ENCODE measurements around the gene GLYATL3.
A peak's percentile ranks its signal among the peaks of the same experiment; 100 is the strongest.

GLYATL3 gene

DNA sequence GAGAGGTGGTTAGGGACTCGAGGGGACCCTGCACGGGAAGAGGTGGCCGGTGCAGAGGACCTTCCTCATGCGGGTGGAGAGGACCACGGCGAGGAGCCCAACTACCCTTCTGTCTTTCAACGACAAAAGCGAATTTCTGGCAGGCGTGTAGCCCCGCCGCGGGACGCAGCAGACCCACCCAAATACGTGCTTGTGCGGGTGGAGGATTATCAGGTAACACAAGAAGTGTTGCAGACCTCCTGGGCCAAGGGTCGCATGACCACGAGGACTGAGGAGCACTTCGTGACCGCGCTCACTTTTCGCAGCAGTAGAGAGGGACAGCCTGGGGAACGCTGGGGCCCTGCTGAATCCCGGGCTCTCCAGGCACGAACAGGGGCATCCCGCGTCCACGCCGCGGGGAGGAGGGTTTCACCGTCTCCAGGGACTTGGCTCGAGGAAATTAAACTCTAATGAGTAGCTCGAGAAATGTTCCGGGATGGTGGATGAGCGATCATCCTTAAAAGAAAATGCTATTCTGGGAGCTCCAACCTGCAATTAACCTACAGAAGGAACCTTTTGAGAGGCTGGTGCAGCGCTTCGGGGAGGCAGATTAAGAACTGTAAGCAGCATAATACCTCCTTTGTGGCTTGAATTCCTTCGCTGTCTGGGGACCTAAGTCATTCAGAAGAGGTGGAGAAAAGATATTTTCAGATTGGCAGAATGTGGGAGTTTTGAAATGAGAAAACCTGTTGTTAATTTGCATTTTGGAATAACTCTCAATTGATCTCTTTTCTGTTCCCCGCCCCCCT, 51.5 kb downstream of the GLYATL3 start:
- Mint-ChIP-seq H3K27me3 (peaks cover 37% of the 10 kb centered on the region), H3K4me3 (peak overlapping the region; percentile 64 to 83), H3K4me1 (peaks cover 22% of the 10 kb centered on the region), H3K27ac (peak overlapping the region in 1 of 2 donors; percentile 81), H3K9me3 (no peaks in the 10 kb centered on the region)
- ATAC-seq: peak; percentile 59
- peak; percentile 9 to 10 for DNase-seq

DNA sequence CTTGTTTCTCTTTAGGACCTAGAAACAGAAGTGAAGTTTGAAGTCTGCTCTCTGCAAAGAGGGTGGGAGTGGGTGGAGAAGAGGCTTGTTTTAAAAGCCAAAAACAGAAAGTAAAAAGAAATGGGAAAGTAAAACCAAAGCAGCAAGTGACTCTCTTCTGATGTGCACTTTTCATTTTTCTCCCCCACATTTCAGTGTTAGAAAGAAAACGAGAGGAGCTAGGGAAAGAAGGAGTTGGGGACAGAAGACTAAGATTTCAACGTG, 52.1 kb downstream of the GLYATL3 start:
- ATAC-seq: peak; percentile 46
- DNase-seq: no peak
- H3K4me1 Mint-ChIP-seq: peaks cover 26% of the 10 kb centered on the region
- H3K9me3 Mint-ChIP-seq: no peaks in the 10 kb centered on the region
- peak overlapping the region in 1 of 2 donors; percentile 81 for H3K27ac Mint-ChIP-seq
- H3K27me3 Mint-ChIP-seq: peaks cover 32% of the 10 kb centered on the region
- H3K4me3 Mint-ChIP-seq: peak overlapping the region; percentile 64 to 83

DNA sequence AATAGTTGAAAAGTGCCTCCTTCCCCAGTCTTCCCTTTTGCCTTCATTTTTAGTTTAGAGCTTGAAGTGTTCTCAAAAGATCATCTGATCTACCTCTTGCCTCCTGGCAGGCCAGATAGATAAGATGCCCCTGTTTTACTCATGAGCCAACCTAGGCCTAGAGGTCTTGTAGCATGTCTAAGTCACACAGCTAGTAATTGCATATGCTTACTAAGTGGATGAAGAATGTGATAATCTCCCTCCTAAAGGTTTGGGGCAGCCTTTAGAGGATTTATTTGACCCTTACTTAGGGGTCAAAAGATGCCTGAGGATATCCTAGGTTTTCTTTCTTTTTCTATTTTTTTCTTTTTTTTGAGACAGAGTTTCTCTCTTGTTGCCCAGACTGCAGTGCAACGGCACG, 52.9 kb downstream of the GLYATL3 start:
- H3K27ac Mint-ChIP-seq: no peak overlapping the region
- peaks cover 26% of the 10 kb centered on the region for H3K4me1 Mint-ChIP-seq
- no peak for ATAC-seq
- H3K4me3 Mint-ChIP-seq: peak overlapping the region in 1 of 2 donors; percentile 8
- DNase-seq: no peak
- no peaks in the 10 kb centered on the region for H3K9me3 Mint-ChIP-seq
- peaks cover 27% of the 10 kb centered on the region for H3K27me3 Mint-ChIP-seq

DNA sequence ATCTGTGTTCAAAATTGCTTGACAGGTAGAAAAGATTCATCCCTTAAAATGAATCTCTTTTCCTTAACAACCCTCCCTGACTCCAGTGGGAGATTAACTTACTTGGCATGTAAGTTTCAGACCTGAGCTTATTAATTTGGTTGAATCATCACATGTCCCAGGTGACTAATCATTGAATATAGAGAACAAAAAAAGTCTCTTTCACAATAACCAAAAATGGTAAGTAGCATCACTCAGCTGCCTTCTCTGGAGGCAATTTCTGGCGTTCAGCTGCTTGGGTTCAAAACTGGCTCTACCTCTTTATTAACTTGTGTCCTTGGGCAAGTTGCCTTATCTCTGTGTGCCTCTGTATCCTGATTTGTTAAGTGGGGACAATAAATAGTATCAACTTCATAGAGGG, 53.7 kb downstream of the GLYATL3 start:
- no peak for ATAC-seq
- no peak for DNase-seq
- H3K9me3 Mint-ChIP-seq: no peaks in the 10 kb centered on the region
- H3K27me3 Mint-ChIP-seq: peaks cover 34% of the 10 kb centered on the region
- H3K4me1 Mint-ChIP-seq: peaks cover 26% of the 10 kb centered on the region
- H3K27ac Mint-ChIP-seq: no peak overlapping the region
- H3K4me3 Mint-ChIP-seq: no peak overlapping the region

DNA sequence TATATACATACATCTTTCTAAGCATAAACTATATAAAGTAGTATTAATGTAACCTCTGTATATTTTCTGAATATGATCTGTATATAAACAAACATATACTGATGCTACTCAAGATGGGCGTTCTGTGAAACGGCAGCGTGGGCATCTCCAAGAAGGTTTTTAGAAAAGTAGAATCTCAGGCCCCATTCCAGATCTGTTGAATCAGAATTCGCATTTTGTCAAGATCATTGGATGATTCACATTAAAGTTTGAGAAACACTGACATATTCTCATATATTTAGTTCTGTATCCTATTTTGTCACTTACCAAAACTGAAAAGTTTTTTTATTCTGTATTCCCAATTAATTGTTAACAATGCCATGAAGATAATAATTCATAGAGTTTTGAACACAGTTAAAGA, 56.2 kb downstream of the GLYATL3 start:
- Mint-ChIP-seq H3K9me3 (no peaks in the 10 kb centered on the region), H3K4me1 (peaks cover 15% of the 10 kb centered on the region), H3K27ac (no peak overlapping the region), H3K4me3 (no peak overlapping the region), H3K27me3 (peaks cover 15% of the 10 kb centered on the region)
- no peak for ATAC-seq
- DNase-seq: no peak

DNA sequence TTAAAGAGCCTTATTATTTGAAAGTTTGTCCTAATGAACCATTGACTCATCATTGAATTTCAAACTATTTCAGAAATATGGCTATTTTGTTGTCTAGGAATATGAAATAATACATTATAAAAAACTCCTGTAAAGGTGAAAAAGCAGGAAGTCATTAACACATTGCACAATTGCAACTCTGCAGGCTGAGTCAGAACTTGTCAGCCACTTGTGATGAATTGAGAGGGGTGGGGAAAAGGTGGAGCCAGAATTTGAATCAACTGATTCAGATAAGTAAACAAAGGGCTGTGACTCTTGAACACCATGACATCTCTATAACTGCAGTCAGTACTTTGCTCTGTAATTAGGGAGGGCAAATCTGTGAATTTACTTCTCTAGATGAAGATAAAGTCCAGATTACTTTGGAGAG, 56.7 kb downstream of the GLYATL3 start:
- no peak overlapping the region for H3K4me3 Mint-ChIP-seq
- ATAC-seq (no peak), DNase-seq (no peak)
- H3K27ac Mint-ChIP-seq: peak overlapping the region in 1 of 2 donors; percentile 65
- peaks cover 11% of the 10 kb centered on the region for H3K4me1 Mint-ChIP-seq
- H3K27me3 Mint-ChIP-seq: peaks cover 10% of the 10 kb centered on the region
- H3K9me3 Mint-ChIP-seq: no peaks in the 10 kb centered on the region

DNA sequence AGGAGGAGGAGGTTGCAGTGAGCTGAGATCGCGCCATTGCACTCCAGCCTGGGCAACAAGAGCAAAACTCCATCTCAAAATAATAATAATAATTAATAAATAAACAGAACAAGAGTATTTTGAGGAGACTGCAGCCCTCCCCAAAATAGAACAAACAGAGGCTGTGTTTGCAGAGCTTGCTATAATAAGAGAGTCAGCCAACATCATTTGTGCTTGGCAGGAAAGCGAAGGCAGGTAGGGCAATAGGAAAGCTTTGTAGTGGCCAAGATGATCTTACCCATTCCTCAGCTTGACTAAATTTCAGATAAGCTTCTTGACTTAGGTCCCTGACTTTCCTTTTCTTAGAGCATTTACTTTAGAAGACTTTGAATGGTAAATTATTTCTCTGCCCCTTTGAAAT, 57.5 kb downstream of the GLYATL3 start:
- H3K9me3 Mint-ChIP-seq: no peaks in the 10 kb centered on the region

DNA sequence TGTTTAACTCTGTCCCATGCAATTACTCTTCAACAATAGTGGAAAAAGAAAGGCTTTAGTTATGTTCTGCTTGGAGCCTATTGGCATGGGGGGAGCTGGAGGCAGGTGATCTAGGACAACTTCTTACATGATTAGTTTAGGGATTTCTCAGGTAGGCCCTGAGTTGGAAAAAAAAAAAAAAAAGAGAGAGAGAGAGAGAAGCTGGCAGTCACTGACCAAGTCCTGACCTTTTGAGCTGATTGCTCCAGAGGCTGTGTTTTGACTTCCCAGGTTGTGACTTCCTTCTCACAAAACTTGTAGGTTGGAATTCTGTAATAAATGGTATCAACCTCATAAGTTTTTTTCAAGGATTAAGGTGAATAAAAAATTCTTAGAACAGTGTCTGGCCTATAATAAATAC, 58.5 kb downstream of the GLYATL3 start:
- H3K27ac Mint-ChIP-seq: no peak overlapping the region
- no peak for DNase-seq
- H3K27me3 Mint-ChIP-seq: peaks cover 9% of the 10 kb centered on the region
- H3K9me3 Mint-ChIP-seq: no peaks in the 10 kb centered on the region
- H3K4me3 Mint-ChIP-seq: no peak overlapping the region
- no peak for ATAC-seq
- peaks cover 4% of the 10 kb centered on the region for H3K4me1 Mint-ChIP-seq

More for the DNA sequence above, 57.5 kb downstream of the GLYATL3 start:
- peaks cover 9% of the 10 kb centered on the region for H3K27me3 Mint-ChIP-seq
- no peak for ATAC-seq
- peaks cover 4% of the 10 kb centered on the region for H3K4me1 Mint-ChIP-seq
- no peak for DNase-seq
- H3K27ac Mint-ChIP-seq: no peak overlapping the region
- H3K4me3 Mint-ChIP-seq: no peak overlapping the region

DNA sequence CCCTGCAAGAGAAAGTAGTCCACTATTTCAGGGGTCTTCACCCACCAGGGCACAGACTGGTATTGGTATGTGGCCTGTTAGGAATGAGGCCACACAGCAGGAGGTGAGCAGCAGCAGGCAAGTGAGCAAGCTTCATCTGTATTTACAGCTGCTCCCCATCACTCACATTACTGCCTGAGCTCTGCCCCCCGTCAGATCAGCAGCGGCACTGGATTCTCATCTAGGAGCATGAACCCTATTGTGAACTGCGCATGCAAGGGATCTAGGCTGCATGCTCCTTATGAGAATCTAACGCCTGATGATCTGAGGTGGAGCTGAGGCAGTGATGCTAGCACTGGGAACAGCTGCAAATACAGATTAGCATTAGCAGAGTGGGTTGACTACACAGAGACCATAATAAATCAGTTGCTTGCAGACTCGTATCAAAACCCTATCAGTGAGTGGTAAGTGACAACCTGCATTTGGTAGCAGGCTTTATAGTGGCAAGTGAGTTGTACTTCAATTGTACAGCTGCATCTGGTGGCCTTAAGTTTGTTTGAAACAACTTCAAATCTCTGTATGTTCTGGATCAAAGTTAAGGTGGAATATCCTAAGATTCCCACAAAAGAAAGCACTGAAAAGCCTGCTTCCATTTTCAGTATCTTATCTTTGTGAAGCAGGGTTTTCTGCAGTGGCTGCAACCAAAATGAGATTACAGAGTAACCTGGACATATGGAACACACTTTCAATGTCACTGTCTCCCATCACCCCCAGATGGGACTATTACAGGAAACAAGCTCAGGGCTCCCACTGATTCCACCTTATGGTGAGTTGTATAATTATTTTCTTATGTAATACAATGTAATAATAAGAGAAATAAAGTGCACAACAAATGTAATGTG, 63.5 kb downstream of the GLYATL3 start:
- no peak overlapping the region for H3K27ac Mint-ChIP-seq
- DNase-seq: no peak
- no peak overlapping the region for H3K4me3 Mint-ChIP-seq
- H3K27me3 Mint-ChIP-seq: peaks cover 17% of the 10 kb centered on the region
- H3K4me1 Mint-ChIP-seq: no peaks in the 10 kb centered on the region
- ATAC-seq: no peak
- H3K9me3 Mint-ChIP-seq: peaks cover 0 to 5% of the 10 kb centered on the region in 2 donors

DNA sequence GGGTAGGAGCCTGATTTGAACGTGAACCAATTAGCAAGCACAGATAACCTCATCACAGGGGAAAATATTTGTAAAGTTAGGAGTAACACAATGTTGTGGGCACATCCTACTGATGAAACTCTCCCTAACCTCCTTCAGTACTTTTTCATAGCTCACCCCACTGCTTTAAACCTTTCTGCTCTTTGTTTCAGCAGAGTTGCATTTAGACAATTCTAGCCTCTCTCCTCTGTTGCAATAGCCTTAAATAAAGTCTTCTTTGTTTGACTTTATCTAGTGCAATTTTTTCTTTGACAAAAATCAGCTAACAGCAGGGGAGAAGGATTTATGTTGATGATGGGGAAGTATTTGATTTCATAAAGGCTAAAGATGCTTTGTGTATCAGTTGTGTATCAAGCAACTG, 64.8 kb downstream of the GLYATL3 start:
- Mint-ChIP-seq H3K4me3 (no peak overlapping the region), H3K27ac (no peak overlapping the region), H3K4me1 (no peaks in the 10 kb centered on the region), H3K27me3 (peaks cover 14% of the 10 kb centered on the region), H3K9me3 (peaks cover 0 to 5% of the 10 kb centered on the region in 2 donors)
- no peak for DNase-seq
- no peak for ATAC-seq

DNA sequence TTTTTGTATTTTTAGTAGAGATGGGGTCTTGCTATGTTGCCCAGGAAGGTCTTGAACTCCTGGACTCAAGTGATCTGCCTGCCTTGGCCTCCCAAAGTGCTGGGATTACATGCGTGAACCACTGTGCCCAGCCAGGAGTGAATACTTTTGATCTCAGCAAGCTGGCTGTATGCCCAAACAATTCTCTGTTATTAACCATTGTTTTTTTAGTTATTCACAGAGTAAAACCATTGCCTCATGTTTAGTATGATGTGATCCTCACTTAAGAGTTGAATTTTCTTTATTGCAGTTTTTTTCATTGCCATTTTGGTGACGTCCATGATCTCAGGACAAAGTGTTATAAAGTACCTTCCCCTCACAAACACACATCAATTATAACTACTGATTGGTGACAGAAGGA, 65.5 kb downstream of the GLYATL3 start:
- no peak for DNase-seq
- no peaks in the 10 kb centered on the region for H3K4me1 Mint-ChIP-seq
- H3K27me3 Mint-ChIP-seq: peaks cover 14% of the 10 kb centered on the region
- no peak overlapping the region for H3K4me3 Mint-ChIP-seq
- no peak overlapping the region for H3K27ac Mint-ChIP-seq
- ATAC-seq: no peak
- H3K9me3 Mint-ChIP-seq: peaks cover 0 to 5% of the 10 kb centered on the region in 2 donors

DNA sequence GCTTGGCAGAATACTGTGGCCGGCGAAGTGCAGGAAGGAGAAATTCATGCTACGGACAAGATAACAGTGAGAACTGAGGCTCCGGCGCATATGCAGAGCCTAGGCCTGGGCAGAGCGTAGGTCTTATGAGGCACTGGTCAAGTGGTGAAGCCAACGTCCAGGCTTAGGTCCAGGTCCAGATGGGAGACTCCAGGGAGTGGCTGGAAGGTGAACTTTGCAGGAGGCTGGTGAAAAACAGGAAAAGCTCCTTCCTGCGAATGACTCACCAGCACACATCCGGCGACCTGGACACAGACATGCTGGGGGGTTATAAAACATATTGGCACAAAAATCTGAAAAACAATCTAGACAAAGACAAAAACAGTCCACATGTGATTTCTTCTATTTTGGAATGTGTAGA, 66.1 kb downstream of the GLYATL3 start:
- H3K4me3 Mint-ChIP-seq: no peak overlapping the region
- peaks cover 0 to 5% of the 10 kb centered on the region in 2 donors for H3K9me3 Mint-ChIP-seq
- no peak overlapping the region for H3K27ac Mint-ChIP-seq
- H3K4me1 Mint-ChIP-seq: no peaks in the 10 kb centered on the region
- DNase-seq: no peak
- H3K27me3 Mint-ChIP-seq: peaks cover 14% of the 10 kb centered on the region
- no peak for ATAC-seq

DNA sequence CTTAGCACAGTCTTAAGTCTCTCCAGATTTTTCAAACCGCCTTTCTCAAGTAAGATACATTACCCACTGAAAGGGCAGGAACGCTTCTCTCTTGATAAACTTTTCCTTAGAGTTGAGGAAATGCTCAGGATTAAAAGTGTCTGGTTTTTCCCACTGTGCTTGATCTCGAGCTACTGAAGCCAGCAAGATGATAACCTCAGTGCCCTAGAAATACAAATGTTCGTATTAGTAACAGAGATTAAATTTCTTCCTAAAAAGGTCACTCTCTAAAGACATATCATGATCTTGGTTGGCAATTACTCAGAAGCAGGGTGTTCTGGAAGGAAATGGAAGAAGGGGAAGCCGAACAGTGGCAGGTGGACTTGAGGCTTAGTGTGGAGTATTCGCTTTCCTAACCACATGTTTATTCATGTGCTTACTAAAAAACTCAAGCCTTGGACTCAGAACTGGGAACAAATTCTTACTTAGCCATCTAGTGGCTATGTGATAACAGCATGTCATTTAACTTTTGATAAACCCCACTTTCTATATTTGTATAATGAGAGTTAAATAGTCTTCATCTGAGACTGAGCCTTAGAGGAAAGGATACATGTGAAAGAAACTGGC, 70.9 kb downstream of the GLYATL3 start:
- no peak for DNase-seq
- H3K27me3 Mint-ChIP-seq: peaks cover 11% of the 10 kb centered on the region

DNA sequence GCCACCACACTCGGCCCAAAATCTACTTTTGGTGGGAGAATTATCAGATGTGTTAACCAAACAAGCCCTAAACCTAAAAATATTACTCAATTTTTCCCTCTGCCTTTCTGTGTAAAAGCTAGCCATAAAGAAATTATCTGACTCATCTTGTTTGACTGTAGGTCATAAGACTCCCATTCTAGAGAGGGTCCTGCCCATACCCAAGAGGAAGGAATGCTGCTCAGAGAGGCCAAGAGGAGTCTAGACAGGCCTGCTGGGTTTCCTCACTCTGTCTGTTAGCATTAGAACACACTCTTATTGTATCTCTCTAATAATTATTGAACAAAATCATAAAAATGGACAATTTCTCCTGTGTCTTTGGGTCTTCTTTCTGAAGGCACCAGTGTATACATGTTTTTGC, 76.9 kb downstream of the GLYATL3 start:
- Mint-ChIP-seq H3K27me3 (peaks cover 14% of the 10 kb centered on the region), H3K4me1 (no peaks in the 10 kb centered on the region), H3K4me3 (no peak overlapping the region), H3K9me3 (peaks cover 0 to 4% of the 10 kb centered on the region in 2 donors), H3K27ac (no peak overlapping the region)
- DNase-seq (no peak), ATAC-seq (no peak)

More for the DNA sequence above, 70.9 kb downstream of the GLYATL3 start:
- Mint-ChIP-seq H3K27ac (no peak overlapping the region), H3K4me1 (no peaks in the 10 kb centered on the region), H3K4me3 (no peak overlapping the region), H3K9me3 (no peaks in the 10 kb centered on the region)
- ATAC-seq: no peak

Data from stimulated activated naive CD8-positive, alpha-beta T cell treated with anti-CD3 and anti-CD28 coated beads, Interleukin-15, amount 100 ng/mL, for 72 hours (primary cell).